Spleen (tissue), 13 donors: ENCODE data around the gene DDX17. TPM values are rescaled to one million over a fixed set of nuclear protein-coding genes. Genes with fewer than 3 reads are reported as not detected.
A peak's percentile ranks its signal among the peaks of the same experiment; 100 is the strongest.

Experiments used
- DNase-seq: peaks from one replicate; pipeline ENCODE4 v3.0.0-alpha.2; 2020
- H3K27ac ChIP-seq, 8 donors: fragments of 200-600 bp; sonication (generic) in 7 of 8; 1 replicate in 4 of 8; 2 replicates in 4 of 8; pipeline versions ENCODE4 v1.5.0 to v1.8.0; 2016 to 2021; ENCODE audit warnings: inconsistent platforms in 4 of 8, mild to moderate bottlenecking in 4 of 8, moderate library complexity in 1 of 8
- H3K27me3 ChIP-seq, 7 donors: fragments of 200-600 bp; sonication (generic) in 6 of 7; replicated peaks in 1 of 7; 1 replicate in 4 of 7; 2 replicates in 3 of 7; pipeline versions ENCODE4 v1.5.0 to v1.8.0; 2016 to 2021; ENCODE audit warnings: inconsistent platforms in 3 of 7, mild to moderate bottlenecking in 1 of 7
- H3K36me3 ChIP-seq, 6 donors: fragments of 200-600 bp; sonication (generic) in 5 of 6; 1 replicate in 4 of 6; 2 replicates in 2 of 6; pipeline versions ENCODE4 v1.5.0 to v1.8.0; 2016 to 2021; ENCODE audit warnings: inconsistent platforms in 2 of 6
- H3K4me1 ChIP-seq, 6 donors: fragments of 200-600 bp; sonication (generic) in 5 of 6; 1 replicate in 3 of 6; 2 replicates in 3 of 6; pipeline versions ENCODE4 v1.5.0 to v1.8.0; 2016 to 2021; ENCODE audit warnings: inconsistent platforms in 3 of 6
- H3K4me3 ChIP-seq, 8 donors: fragments of 200-600 bp; sonication (generic) in 7 of 8; 1 replicate in 4 of 8; 2 replicates in 4 of 8; pipeline versions ENCODE4 v1.5.0 to v1.8.0; 2016 to 2021; ENCODE audit warnings: inconsistent platforms in 4 of 8, mild to moderate bottlenecking in 4 of 8, moderate library complexity in 2 of 8
- H3K9me3 ChIP-seq, 8 donors: fragments of 200-600 bp; sonication (generic) in 7 of 8; 1 replicate in 4 of 8; 2 replicates in 4 of 8; pipeline versions ENCODE4 v1.5.0 to v1.8.0; 2016 to 2021; ENCODE audit warnings: inconsistent platforms in 4 of 8
- CTCF ChIP-seq, 11 experiments: fragments of 200-600 bp in 7 of 11; fragments of 450-650 bp in 4 of 11; sonication (generic) in 4 of 11; IDR thresholded peaks in 8 of 11; conservative IDR thresholded peaks in 3 of 11; 1 replicate in 7 of 11; 2 replicates in 4 of 11; pipeline versions ENCODE4 v1.4.0 to v1.8.0; 2016 to 2021; ENCODE audit warnings: antibody characterized with exemption in 11 of 11, inconsistent platforms in 4 of 11, mild to moderate bottlenecking in 1 of 11
- POLR2A ChIP-seq, 3 donors: fragments of 450-650 bp; IDR thresholded peaks; one replicate each; pipeline ENCODE4 v1.5.1; 2017; ENCODE audit warnings: antibody characterized with exemption in 3 of 3, mild to moderate bottlenecking in 1 of 3
- POLR2AphosphoS5 ChIP-seq, 3 donors: sonication (generic); formaldehyde crosslinking; IDR thresholded peaks; one replicate each; pipeline ENCODE4 v1.5.1; 2017; ENCODE audit warnings: antibody characterized with exemption in 3 of 3
- WGBS, 5 donors: extraction: QIAGEN DNeasy Blood & Tissue Kit in 3 of 5; methylation state at CpG; one replicate each; pipeline versions ENCODE4 v1.1.5 to v1.1.7; 2013 to 2018; 5-methylcytosine and 5-hydroxymethylcytosine counted together
- intact Hi-C: fragments of 100-400 bp; cut with DNase I; formaldehyde crosslinking; loops from one replicate; pipeline ENCODE4 v1.15.0; 2023; ENCODE audit warnings: low total_unique reads
- long read RNA-seq, 2 donors: transcript quantifications; one replicate each; lab custom pipeline, GENCODE V29; 2026
- polyA plus RNA-seq, 3 donors: library from polyadenylated mRNA; stranded (reverse); fragments of 200-250 nt; gene quantifications; one replicate each; pipeline ENCODE4 v1.2.1, GENCODE V29; 2013
- total RNA-seq, 7 donors: library from RNA; depleted of rRNA in 3 of 7; stranded (reverse); fragments of >200 nt in 3 of 7; fragmentation: NEBNext Ultra II Directional in 4 of 7; extraction: Animal tissue kit (Norgen Biotek cat#: 25700) in 4 of 7; gene quantifications; one replicate each; pipeline versions ENCODE4 v1.1.0 to v1.2.1, GENCODE V29; 2016 to 2021
- donor health status: healthy with polysubstance abuse.
- donor health status: DM: no; HTN: no; CAD: no; lungs with moderate emphysema.
- donor health status: DM: no; HTN: no; CAD: no.
- donor health status: Bipolar disorder and iron deficiency.
- donor health status: healthy.
- donor health status: DM: no; HTN: no; CAD: no.
- donor health status: DM: yes; HTN: yes; CAD: no.

Gene DDX17
- 100 to 1,000 TPM; 579 to 818 (median 658) TPM for total RNA-seq
- 100 to 1,000 TPM; 150 to 224 (median 204) TPM for polyA plus RNA-seq
- long read RNA-seq, donor 1, full-length matches to known transcripts: 56 of 289 reads
- long read RNA-seq, donor 1, partial matches to known transcripts: 233 of 289 reads
- long read RNA-seq, donor 1, other reads (novel, unspliced or antisense): 0 of 289 reads
- long read RNA-seq, donor 2, full-length matches to known transcripts: 41 of 142 reads
- long read RNA-seq, donor 2, partial matches to known transcripts: 101 of 142 reads
- long read RNA-seq, donor 2, other reads (novel, unspliced or antisense): 0 of 142 reads

GRCh38 chr22:38506118-38506962 lies at the start of gene DDX17:
TSS of gene DDX17 (minus strand) at chr22:38506311.
- Histone ChIP-seq H3K36me3 (peaks cover 0 to 31% (median 9%) of the 10 kb centered on the region in 6 donors), H3K4me1 (peaks cover 27 to 48% (median 41%) of the 10 kb centered on the region in 6 donors), H3K4me3 (peak within 1 kb of the TSS; percentile 66 to 89 (median 69)), H3K9me3 (no peaks in the 10 kb centered on the region), H3K27me3 (peaks cover 0 to 3% (median 0%) of the 10 kb centered on the region in 7 donors), H3K27ac (peak within 1 kb of the TSS; percentile 94 to 100 (median 100))
- WGBS, 5 donors: 0% methylated on average over 65 to 83 of the region's 83 CpGs
- TF ChIP-seq CTCF (IDR thresholded peaks at IDR 0.05 in 8 of 11, conservative IDR thresholded peaks at IDR 0.05 in 3 of 11) (peak in 2 of 11 experiments; percentile 29), POLR2A (IDR thresholded peaks at IDR 0.05) (no peak), POLR2AphosphoS5 (IDR thresholded peaks at IDR 0.05) (peak; percentile 84 to 90 (median 89))
- intact Hi-C loops: no loop called here
- peak; percentile 97 for DNase-seq

GRCh38 chr22:38554281-38554680 lies 48.2 kb upstream of the DDX17 start:
- 89 to 97% (median 95%) methylated on average over 3 of the region's 3 CpGs for WGBS, 5 donors
- H3K4me3 ChIP-seq: no peak overlapping the region
- H3K27ac ChIP-seq: no peak overlapping the region
- DNase-seq: no peak
- no peaks in the 10 kb centered on the region for H3K9me3 ChIP-seq
- peaks cover 0 to 16% (median 0%) of the 10 kb centered on the region in 7 donors for H3K27me3 ChIP-seq
- H3K4me1 ChIP-seq: peaks cover 0 to 10% (median under 1%) of the 10 kb centered on the region in 6 donors
- no peaks in the 10 kb centered on the region for H3K36me3 ChIP-seq
- intact Hi-C loops: no loop called here
- TF ChIP-seq POLR2AphosphoS5 (IDR thresholded peaks at IDR 0.05) (no peak), POLR2A (IDR thresholded peaks at IDR 0.05) (no peak), CTCF (IDR thresholded peaks at IDR 0.05 in 8 of 11, conservative IDR thresholded peaks at IDR 0.05 in 3 of 11) (no peak)

GRCh38 chr22:38549101-38549894 lies 43.2 kb upstream of the DDX17 start:
- Histone ChIP-seq H3K27me3 (peaks cover 0 to 23% (median 0%) of the 10 kb centered on the region in 7 donors), H3K36me3 (no peaks in the 10 kb centered on the region), H3K4me1 (peaks cover 0 to 17% (median 2%) of the 10 kb centered on the region in 6 donors), H3K27ac (peak overlapping the region in 1 of 8 donors; percentile 16), H3K4me3 (no peak overlapping the region), H3K9me3 (peaks cover 0 to 11% (median 5%) of the 10 kb centered on the region in 8 donors)
- DNase-seq: no peak
- TF ChIP-seq POLR2AphosphoS5 (IDR thresholded peaks at IDR 0.05) (no peak), CTCF (IDR thresholded peaks at IDR 0.05 in 8 of 11, conservative IDR thresholded peaks at IDR 0.05 in 3 of 11) (no peak), POLR2A (IDR thresholded peaks at IDR 0.05) (no peak)
- intact Hi-C loops: no loop called here
- WGBS, 5 donors: 72 to 89% (median 79%) methylated on average over 7 of the region's 7 CpGs
